Right lobe of liver (tissue), 6 donors: ENCODE data around the gene AARS2. TPM values are rescaled to one million over a fixed set of nuclear protein-coding genes. Genes with fewer than 3 reads are reported as not detected.

Experiments used
- ATAC-seq, 4 donors: fragments of 200-7000 bp; cut with Tn5 transposase; one replicate each; pipeline ENCODE4 v1.9.1; 2020; ENCODE audit warnings: mild to moderate bottlenecking in 4 of 4, moderate library complexity in 4 of 4
- DNase-seq, 3 donors: peaks; one replicate each; pipeline ENCODE4 v3.0.0-alpha.2; 2020
- H3K27ac ChIP-seq, 3 donors: fragments of 200-600 bp; one replicate each; pipeline ENCODE4 v1.8.0; 2022
- H3K27me3 ChIP-seq, 2 donors: fragments of 200-600 bp; one replicate each; pipeline ENCODE4 v1.8.0; 2022
- H3K36me3 ChIP-seq, 4 donors: fragments of 200-600 bp; sonication (generic) in 1 of 4; one replicate each; pipeline versions ENCODE4 v1.5.1 to v1.8.0; 2017 to 2022; ENCODE audit warnings: control low read depth in 1 of 4
- H3K4me1 ChIP-seq, 4 donors: fragments of 200-600 bp; sonication (generic) in 1 of 4; one replicate each; pipeline versions ENCODE4 v1.5.1 to v1.8.0; 2017 to 2022; ENCODE audit warnings: control low read depth in 1 of 4
- H3K4me3 ChIP-seq, 3 donors: fragments of 200-600 bp; one replicate each; pipeline ENCODE4 v1.8.0; 2022
- H3K9me3 ChIP-seq, 4 donors: fragments of 200-600 bp; sonication (generic) in 1 of 4; one replicate each; pipeline versions ENCODE4 v1.5.1 to v1.8.0; 2017 to 2022; ENCODE audit warnings: control low read depth in 1 of 4
- POLR2A ChIP-seq: fragments of 450-650 bp; IDR thresholded peaks from one replicate; pipeline ENCODE4 v1.6.1; 2017; ENCODE audit warnings: antibody characterized with exemption, mild to moderate bottlenecking
- WGBS: methylation state at CpG from one replicate; pipeline ENCODE4 v1.1.6; 2018; ENCODE audit warnings: low coverage, low lambda C conversion rate; ENCODE audit not compliant: insufficient coverage; ENCODE audit errors: missing lambda C conversion rate; 5-methylcytosine and 5-hydroxymethylcytosine counted together
- intact Hi-C, 2 donors: fragments of 100-400 bp; cut with DNase I; formaldehyde crosslinking; loops; one replicate each; pipeline versions ENCODE4 v1.11.2 to v1.14.1; 2022
- total RNA-seq, 6 experiments: library from RNA; depleted of rRNA in 2 of 6; stranded (reverse); fragments of >200 nt in 2 of 6; fragmentation: NEBNext Ultra II Directional in 3 of 6; extraction: Animal tissue kit (Norgen Biotek cat#: 25700) in 3 of 6; gene quantifications; one replicate each; pipeline versions ENCODE4 v1.1.0 to v1.2.4, GENCODE V29; 2016 to 2023
- TF ChIP-seq, protein P1 (sequence below), 4 donors: fragments of 200-600 bp in 3 of 4; fragments of 450-650 bp in 1 of 4; IDR thresholded peaks; one replicate each; pipeline versions ENCODE4 v1.5.1 to v1.8.0; 2016 to 2022; ENCODE audit warnings: antibody characterized with exemption in 4 of 4, mild to moderate bottlenecking in 2 of 4
- donor health status: DM: no; HTN: yes; CAD: no.
- donor health status: DM: no; HTN: no; CAD: no.
- donor health status: DM: no; HTN: no; CAD: no.
- donor health status: DM: no; HTN: yes; CAD: no.
- donor health status: DM: no; HTN: yes; CAD: no.

The AARS2 gene
- total RNA-seq, 6 experiments from 2014 or later: 5.5 to 9.8 (median 7.0) TPM

- Histone ChIP-seq H3K9me3 (no peaks in the 10 kb centered on the region), H3K36me3 (no peaks in the 10 kb centered on the region), H3K27me3 (peaks cover 0 to 9% of the 10 kb centered on the region in 2 donors), H3K27ac (no peak overlapping the region), H3K4me1 (peaks cover 0 to 4% (median 0%) of the 10 kb centered on the region in 4 donors), H3K4me3 (no peak overlapping the region)
- DNase-seq: no peak
- WGBS: 74% methylated on average over 5 of the region's 7 CpGs
- no peak for ATAC-seq
- intact Hi-C loops: no loop called here
- no peak for TF ChIP-seq POLR2A
- TF ChIP-seq, protein P1, sequence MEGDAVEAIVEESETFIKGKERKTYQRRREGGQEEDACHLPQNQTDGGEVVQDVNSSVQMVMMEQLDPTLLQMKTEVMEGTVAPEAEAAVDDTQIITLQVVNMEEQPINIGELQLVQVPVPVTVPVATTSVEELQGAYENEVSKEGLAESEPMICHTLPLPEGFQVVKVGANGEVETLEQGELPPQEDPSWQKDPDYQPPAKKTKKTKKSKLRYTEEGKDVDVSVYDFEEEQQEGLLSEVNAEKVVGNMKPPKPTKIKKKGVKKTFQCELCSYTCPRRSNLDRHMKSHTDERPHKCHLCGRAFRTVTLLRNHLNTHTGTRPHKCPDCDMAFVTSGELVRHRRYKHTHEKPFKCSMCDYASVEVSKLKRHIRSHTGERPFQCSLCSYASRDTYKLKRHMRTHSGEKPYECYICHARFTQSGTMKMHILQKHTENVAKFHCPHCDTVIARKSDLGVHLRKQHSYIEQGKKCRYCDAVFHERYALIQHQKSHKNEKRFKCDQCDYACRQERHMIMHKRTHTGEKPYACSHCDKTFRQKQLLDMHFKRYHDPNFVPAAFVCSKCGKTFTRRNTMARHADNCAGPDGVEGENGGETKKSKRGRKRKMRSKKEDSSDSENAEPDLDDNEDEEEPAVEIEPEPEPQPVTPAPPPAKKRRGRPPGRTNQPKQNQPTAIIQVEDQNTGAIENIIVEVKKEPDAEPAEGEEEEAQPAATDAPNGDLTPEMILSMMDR (IDR thresholded peaks at IDR 0.05): no peak
Observed at GRCh38 chr6:44277763-44278162, 35.4 kb downstream of the AARS2 start.

GRCh38 chr6:44276667-44277640 is 36.2 kb downstream of the AARS2 start:
- intact Hi-C loops: no loop called here
- Histone ChIP-seq H3K9me3 (no peaks in the 10 kb centered on the region), H3K27me3 (peaks cover 0 to 9% of the 10 kb centered on the region in 2 donors), H3K4me1 (peaks cover 0 to 4% (median 0%) of the 10 kb centered on the region in 4 donors), H3K36me3 (no peaks in the 10 kb centered on the region), H3K4me3 (no peak overlapping the region), H3K27ac (no peak overlapping the region)
- TF ChIP-seq POLR2A: no peak
- TF ChIP-seq, protein P1 (IDR thresholded peaks at IDR 0.05): no peak
- no peak for ATAC-seq
- no peak for DNase-seq
- 74% methylated on average over 10 of the region's 23 CpGs for WGBS

DNA sequence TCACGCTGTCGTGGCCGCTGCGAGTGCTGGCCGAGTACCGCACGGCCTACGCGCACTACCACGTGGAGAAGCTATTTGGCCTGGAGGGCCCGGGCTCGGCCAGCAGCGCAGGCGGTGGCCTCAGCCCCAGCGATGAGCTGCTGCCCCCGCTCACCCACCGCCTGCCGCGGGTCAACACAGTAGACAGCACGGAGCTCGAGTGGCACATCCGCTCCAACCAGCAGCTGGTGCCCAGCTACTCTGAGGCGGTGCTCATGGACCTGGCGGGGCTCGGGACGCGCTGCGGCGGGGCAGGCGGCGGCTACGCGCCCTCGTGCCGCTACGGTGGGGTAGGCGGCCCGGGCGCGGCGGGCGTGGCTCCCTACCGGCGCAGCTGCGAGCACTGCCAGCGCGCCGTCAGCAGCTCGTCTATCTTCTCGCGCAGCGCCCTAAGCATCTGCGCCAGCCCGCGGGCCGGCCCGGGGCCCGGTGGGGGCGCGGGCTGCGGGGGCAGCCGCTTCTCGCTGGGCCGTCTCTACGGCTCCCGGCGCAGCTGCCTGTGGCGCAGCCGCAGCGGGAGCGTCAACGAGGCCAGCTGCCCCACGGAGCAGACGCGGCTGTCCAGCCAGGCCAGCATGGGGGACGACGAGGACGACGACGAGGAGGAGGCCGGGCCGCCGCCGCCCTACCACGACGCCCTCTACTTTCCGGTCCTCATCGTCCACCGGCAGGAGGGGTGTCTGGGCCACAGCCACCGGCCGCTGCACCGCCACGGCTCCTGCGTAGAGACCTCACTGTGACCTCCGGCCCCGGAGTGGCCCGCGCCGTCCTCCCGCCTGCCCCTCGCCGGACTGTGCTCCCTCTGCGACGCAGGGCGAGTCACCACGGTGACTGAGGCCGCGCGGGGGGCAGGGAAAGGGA is 37.1 kb downstream of the AARS2 start:
- Histone ChIP-seq H3K36me3 (no peaks in the 10 kb centered on the region), H3K4me3 (peak overlapping the region in 1 of 3 donors; percentile 4), H3K27ac (no peak overlapping the region), H3K27me3 (peaks cover 0 to 9% of the 10 kb centered on the region in 2 donors), H3K9me3 (no peaks in the 10 kb centered on the region), H3K4me1 (peaks cover 0 to 4% (median 0%) of the 10 kb centered on the region in 4 donors)
- intact Hi-C loops: no loop called here
- WGBS: no CpG with 5 or more reads among the region's 109 CpGs
- TF ChIP-seq, protein P1 (IDR thresholded peaks at IDR 0.05): no peak
- no peak for TF ChIP-seq POLR2A
- DNase-seq (no peak), ATAC-seq (peak in 1 of 4 donors; percentile 13)

- TF ChIP-seq, protein P1 (IDR thresholded peaks at IDR 0.05): no peak
- no peak for TF ChIP-seq POLR2A
- DNase-seq: no peak
- 88% methylated on average over 42 of the region's 59 CpGs for WGBS
- no peaks in the 10 kb centered on the region for H3K9me3 ChIP-seq
- peaks cover 0 to 9% of the 10 kb centered on the region in 2 donors for H3K27me3 ChIP-seq
- no peak for ATAC-seq
- H3K4me3 ChIP-seq: no peak overlapping the region
- no peak overlapping the region for H3K27ac ChIP-seq
- H3K4me1 ChIP-seq: peaks cover 0 to 4% (median 0%) of the 10 kb centered on the region in 4 donors
- intact Hi-C loops: no loop called here
- no peaks in the 10 kb centered on the region for H3K36me3 ChIP-seq
Observed at GRCh38 chr6:44275271-44275748, 37.8 kb downstream of the AARS2 start.
